GM12878 (cell line): ENCODE data around the gene CCNDBP1. TPM values are rescaled to one million over a fixed set of nuclear protein-coding genes. Genes with fewer than 3 reads are reported as not detected.

Source experiments
- ATAC-seq: fragments of 200-7000 bp; cut with Tn5 transposase; 3 replicates; pipeline ENCODE4 v1.9.1; 2020; ENCODE audit warnings: mild to moderate bottlenecking, moderate library complexity
- BruUV-seq: library from RNA; stranded (reverse); fragments of 400-500 nt; replicated peaks from 2 replicates; lab custom pipeline; 2021; lab: Mats Ljungman, UMichigan
- CTCF ChIA-PET: fragments of 300-600 bp; sonication (Branson Sonifier 250); formaldehyde crosslinking; extraction: SDS; loops from one replicate; lab custom pipeline; 2021; ENCODE audit warnings: inconsistent platforms; lab: Yijun Ruan, JAX
- POLR2A ChIA-PET: fragments of 350-600 bp; formaldehyde crosslinking; extraction: SDS; loops from one replicate; lab custom pipeline; 2021; ENCODE audit warnings: inconsistent platforms; lab: Charles Lee
- RAD21 ChIA-PET: fragments of 300-600 bp; sonication (Branson Sonifier 250); formaldehyde crosslinking; loops from one replicate; lab custom pipeline; 2023; ENCODE audit warnings: antibody characterized with exemption; ENCODE audit not compliant: unreplicated experiment; lab: Charles Lee
- SMC1A ChIA-PET: fragments of 300-600 bp; sonication (Branson Sonifier 250); formaldehyde crosslinking; loops from one replicate; lab custom pipeline; 2023; ENCODE audit not compliant: unreplicated experiment, uncharacterized antibody; lab: Charles Lee
- DNase-seq: peaks from one replicate; pipeline ENCODE4 v3.0.0-alpha.2; 2011; ENCODE audit warnings: low read depth, low spot score
- FAIRE-seq: peaks from 3 replicates; lab custom pipeline; 2011; peaks lifted over from hg19 to GRCh38; lab: Jason Lieb, UNC
- H2AFZ ChIP-seq: 2 replicates; pipeline ENCODE4 v1.6.0; 2011; ENCODE audit warnings: low read depth, low read length, control low read depth; ENCODE audit not compliant: control insufficient read depth
- H3K27ac ChIP-seq: 2 replicates; pipeline ENCODE4 v1.5.1; 2011; ENCODE audit warnings: control low read depth; ENCODE audit not compliant: control insufficient read depth, insufficient read depth
- H3K27me3 ChIP-seq, 2 experiments: replicated peaks in 1 of 2; 2 replicates each; pipeline versions ENCODE4 v1.6.0 to v1.6.1; 2011; ENCODE audit warnings: low read length in 1 of 2; ENCODE audit not compliant: control insufficient read depth in 2 of 2, insufficient read depth in 2 of 2
- H3K36me3 ChIP-seq, 2 experiments: 2 replicates each; pipeline ENCODE4 v1.5.1; 2011; ENCODE audit warnings: low read length in 1 of 2; ENCODE audit not compliant: control insufficient read depth in 2 of 2, insufficient read depth in 2 of 2
- H3K4me1 ChIP-seq: 2 replicates; pipeline ENCODE4 v1.6.1; 2011; ENCODE audit warnings: mild to moderate bottlenecking, low read length, moderate library complexity, mixed read lengths; ENCODE audit not compliant: control insufficient read depth, insufficient read depth
- H3K4me2 ChIP-seq: 2 replicates; pipeline ENCODE4 v1.6.0; 2011; ENCODE audit warnings: control low read depth; ENCODE audit not compliant: control insufficient read depth, insufficient read depth
- H3K4me3 ChIP-seq: fragments of 200-600 bp; sonication (generic); 2 replicates; pipeline ENCODE4 v1.5.1; 2016
- H3K79me2 ChIP-seq: 2 replicates; pipeline ENCODE4 v1.6.0; 2011; ENCODE audit warnings: low read length; ENCODE audit not compliant: control insufficient read depth, insufficient read depth
- H3K9ac ChIP-seq: 2 replicates; pipeline ENCODE4 v1.8.0; 2011; ENCODE audit warnings: low read length, control low read depth, mixed read lengths; ENCODE audit not compliant: control insufficient read depth, insufficient read depth
- H3K9me3 ChIP-seq: replicated peaks from 3 replicates; pipeline ENCODE4 v1.5.1; 2011; ENCODE audit warnings: mild to moderate bottlenecking, low read length; ENCODE audit not compliant: control insufficient read depth, insufficient read depth
- H4K20me1 ChIP-seq: 2 replicates; pipeline ENCODE4 v1.6.0; 2011; ENCODE audit not compliant: control insufficient read depth, insufficient read depth
- ATF7 ChIP-seq: fragments of 450-650 bp; IDR thresholded peaks from 2 replicates; pipeline ENCODE4 v1.6.1; 2016; ENCODE audit warnings: low read depth, mild to moderate bottlenecking
- CHD1 ChIP-seq: IDR thresholded peaks from 2 replicates; pipeline ENCODE4 v1.6.1; 2012; ENCODE audit warnings: low read depth, low read length, improper control_type of control experiment
- CHD4 ChIP-seq: fragments of 200-600 bp; sonication (generic); IDR thresholded peaks from 2 replicates; pipeline ENCODE4 v1.6.1; 2016; ENCODE audit warnings: mild to moderate bottlenecking
- EP300 ChIP-seq, 2 experiments: fragments of 150-350 bp in 1 of 2; IDR thresholded peaks; 2 replicates each; pipeline ENCODE4 v1.6.1; 2011 to 2012; ENCODE audit warnings: low read depth in 2 of 2, low read length in 2 of 2, borderline replicate concordance in 1 of 2, improper control_type of control experiment in 1 of 2, inconsistent platforms in 1 of 2; ENCODE audit not compliant: control insufficient read depth in 1 of 2
- ESRRA ChIP-seq: IDR thresholded peaks from 2 replicates; pipeline ENCODE4 v1.6.1; 2012; ENCODE audit warnings: mild to moderate bottlenecking, low read length, improper control_type of control experiment
- FOXM1 ChIP-seq: IDR thresholded peaks from 2 replicates; pipeline ENCODE4 v1.6.1; 2012; ENCODE audit warnings: low read depth, mild to moderate bottlenecking, inconsistent platforms, low read length, moderate library complexity
- GABPA ChIP-seq: IDR thresholded peaks from 2 replicates; pipeline ENCODE4 v1.6.1; 2014; ENCODE audit warnings: antibody characterized with exemption, low read depth, mild to moderate bottlenecking, inconsistent platforms
- HDAC6 ChIP-seq: fragments of 200-600 bp; sonication (generic); IDR thresholded peaks from one replicate; pipeline ENCODE4 v1.8.0; 2017; ENCODE audit warnings: antibody characterized with exemption; ENCODE audit not compliant: unreplicated experiment
- KDM1A ChIP-seq: fragments of 200-600 bp; sonication (generic); IDR thresholded peaks from 2 replicates; pipeline ENCODE4 v1.6.1; 2016; ENCODE audit warnings: borderline replicate concordance
- MEF2B ChIP-seq: fragments of 450-650 bp; IDR thresholded peaks from 2 replicates; pipeline ENCODE4 v1.6.1; 2018; ENCODE audit warnings: mild to moderate bottlenecking, moderate library complexity; ENCODE audit not compliant: partially characterized antibody, poor library complexity, severe bottlenecking
- NFIC ChIP-seq: IDR thresholded peaks from 2 replicates; pipeline ENCODE4 v1.6.1; 2012; ENCODE audit warnings: low read depth, mild to moderate bottlenecking, inconsistent platforms, low read length, moderate library complexity
- SMARCA5 ChIP-seq: fragments of 450-650 bp; IDR thresholded peaks from 2 replicates; pipeline ENCODE4 v1.6.1; 2017; ENCODE audit warnings: mild to moderate bottlenecking
- WGBS: methylation state at CpG from one replicate; pipeline ENCODE4 v1.1.6; 2016; ENCODE audit warnings: low lambda C conversion rate; ENCODE audit not compliant: insufficient replicate concordance, insufficient coverage; ENCODE audit errors: missing lambda C conversion rate; 5-methylcytosine and 5-hydroxymethylcytosine counted together
- in situ Hi-C: fragments of 300-500 bp; cut with MboI; formaldehyde crosslinking; loops from 9 replicates; pipeline ENCODE4 v1.14.3; 2018; ENCODE audit warnings: mixed read lengths
- intact Hi-C: fragments of 100-400 bp; cut with micrococcal nuclease; formaldehyde crosslinking; loops from one replicate; pipeline ENCODE4 v1.14.2; 2022; ENCODE audit not compliant: unreplicated experiment
- polyA plus RNA-seq, 11 experiments: library from polyadenylated mRNA; depleted of rRNA in 4 of 11; unstranded in 6 of 11; stranded (reverse) in 5 of 11; fragments of >200 nt; fragmentation: Nextera tagmentation in 4 of 11; fragmentation: Illumina TruSeq in 1 of 11; extraction: Ambion mirVana in 4 of 11; extraction: Trizol in 1 of 11; gene quantifications; 1 replicate in 1 of 11; 2 replicates in 10 of 11; pipeline versions ENCODE4 v1.2.1 to v1.2.3, GENCODE V29; 2011 to 2016; ENCODE audit warnings: inconsistent platforms in 2 of 11, missing spikeins in 2 of 11, low read depth in 1 of 11
- total RNA-seq, 4 experiments: library from RNA; depleted of rRNA in 3 of 4; stranded (reverse); fragments of >200 nt in 3 of 4; fragmentation: Illumina TruSeq in 1 of 4; extraction: Trizol in 1 of 4; gene quantifications; 2 replicates each; pipeline versions ENCODE4 v1.2.1 to v1.2.3, GENCODE V29; 2013 to 2021
- TF ChIP-seq, protein P1 (sequence below): fragments of 450-650 bp; formaldehyde crosslinking; IDR thresholded peaks from 2 replicates; pipeline ENCODE4 v1.4.0; 2020; ENCODE audit warnings: mild to moderate bottlenecking, moderate library complexity
- TF ChIP-seq, protein P2 (sequence below): fragments of 450-650 bp; IDR thresholded peaks from 2 replicates; pipeline ENCODE4 v1.6.1; 2017; ENCODE audit warnings: mild to moderate bottlenecking, low read depth, inconsistent platforms; ENCODE audit not compliant: poor library complexity, severe bottlenecking

CCNDBP1 gene
- total and polyA plus RNA-seq, 10 of the 15 experiments (the other 5 are each of a cell fraction or from before 2014, with no cell fraction given), result 30.1 to 86.7 (median 42.2) TPM

DNA sequence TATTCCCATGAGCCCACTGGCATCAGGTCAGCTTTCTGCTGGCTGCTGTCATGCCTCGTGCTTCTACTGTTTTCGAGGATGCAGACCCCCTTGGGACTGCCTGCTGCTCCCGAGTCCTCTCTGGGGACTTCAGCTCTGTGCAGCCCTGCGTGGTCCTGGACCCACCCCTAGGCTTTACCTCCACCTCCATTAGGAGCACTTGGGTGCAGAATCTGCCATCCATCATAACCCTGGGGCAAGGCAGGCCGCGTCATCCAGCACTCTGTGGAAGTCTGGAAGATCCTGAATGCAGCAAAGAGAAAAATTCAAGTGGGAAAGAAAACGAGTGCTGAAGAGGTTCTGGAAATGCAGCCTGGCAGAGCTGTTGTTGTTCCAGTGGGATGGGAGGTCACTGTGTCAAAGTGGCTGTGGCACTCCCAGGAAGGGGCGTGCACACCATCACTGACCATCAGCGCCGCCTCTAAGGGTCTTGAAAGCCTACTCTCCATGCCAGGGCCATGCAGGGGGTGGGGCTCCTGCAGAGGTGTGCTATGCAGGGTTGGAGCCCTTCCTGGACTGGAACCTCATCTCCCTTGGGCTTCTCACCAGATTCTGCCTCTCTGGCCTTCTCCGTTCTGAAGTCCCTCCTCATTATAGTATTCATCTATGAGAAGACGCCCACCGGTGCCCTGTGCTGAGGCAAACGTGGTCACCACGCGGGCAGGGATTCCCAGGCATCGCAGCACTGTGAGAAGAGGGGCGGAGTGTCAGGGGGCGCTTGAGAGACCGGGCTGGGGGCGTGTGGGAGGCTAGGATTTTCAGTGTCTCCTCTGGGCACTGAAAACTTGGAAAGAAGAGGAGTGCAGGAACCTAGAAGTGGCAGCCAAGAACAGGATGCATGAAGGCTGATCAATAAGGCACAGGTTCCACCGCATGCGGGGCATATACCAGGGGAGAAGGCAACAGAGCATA is 23.1 kb downstream of the CCNDBP1 start (continued):
- TF ChIP-seq HDAC6 (no peak), MEF2B (no peak)

DNA sequence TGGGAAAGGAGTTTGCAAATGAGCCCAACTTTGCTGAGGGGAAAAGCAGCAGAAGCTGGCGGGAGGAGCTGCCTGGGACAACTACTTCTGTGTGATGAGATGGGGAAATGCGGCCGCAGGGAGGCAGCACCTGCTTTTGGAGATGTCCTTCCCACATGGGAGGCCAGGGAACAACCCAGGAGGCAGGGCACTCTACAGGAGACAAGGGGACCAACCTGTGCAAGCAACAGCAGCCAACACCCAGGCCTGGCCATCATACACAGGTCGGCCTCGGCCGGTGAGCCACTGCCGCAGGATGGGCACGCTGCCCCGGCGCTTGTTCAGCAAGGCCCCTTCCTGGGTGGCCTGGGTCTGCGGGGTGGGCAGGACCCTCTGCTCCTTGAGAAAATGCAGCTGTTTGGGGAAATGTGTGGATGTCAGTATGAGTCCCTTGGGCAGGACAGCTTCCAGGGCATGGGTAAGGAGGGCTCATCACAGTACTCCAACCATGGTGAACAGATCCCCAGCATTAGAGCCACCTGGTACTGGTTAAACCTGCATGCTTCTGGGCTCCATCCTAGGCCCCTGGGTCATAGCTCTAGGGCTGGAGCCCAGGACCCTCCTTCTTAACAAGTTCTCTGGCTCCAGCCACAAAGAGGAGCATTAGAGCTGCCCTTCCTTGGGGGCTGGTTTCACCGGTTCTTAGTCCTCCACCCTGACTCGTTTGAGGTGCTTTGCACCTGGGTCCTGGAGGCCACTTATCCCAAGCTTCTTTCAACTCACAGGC is 24.0 kb downstream of the CCNDBP1 start:
- 75% methylated on average over 13 of the region's 13 CpGs for WGBS
- FAIRE-seq (no peak), DNase-seq (no peak), ATAC-seq (no peak)
- H3K9ac ChIP-seq, result no peak overlapping the region
- intact Hi-C loops (no loop called here), in situ Hi-C loops (no loop called here)
- H3K9me3 ChIP-seq, result no peaks in the 10 kb centered on the region
- no peaks in the 10 kb centered on the region for H3K36me3 ChIP-seq
- peaks cover 0 to 3% of the 10 kb centered on the region in 2 experiments; a peak in 2 of 4 replicates for H3K27me3 ChIP-seq
- no TSS peak for BruUV-seq
- ChIA-PET CTCF (no interaction called here), POLR2A (interaction anchor here (1.0 kb wide), 1 partner anchor 15 kb away, joined by 3 read pairs; no protein-coding TSS in a partner anchor), SMC1A (interaction anchor here (0.6 to 3.9 kb wide), 2 partner anchors 16 to 19 kb away, joined by 3 to 12 read pairs; no protein-coding TSS in a partner anchor), RAD21 (interaction anchor here (1.1 kb wide), 1 partner anchor 16 kb away, joined by 3 read pairs; no protein-coding TSS in a partner anchor)
- H2AFZ ChIP-seq, result no peak overlapping the region
- H3K4me1 ChIP-seq, result no peaks in the 10 kb centered on the region
- H3K4me3 ChIP-seq, result no peak overlapping the region
- H4K20me1 ChIP-seq, result no peaks in the 10 kb centered on the region
- no peaks in the 10 kb centered on the region for H3K79me2 ChIP-seq
- no peak overlapping the region for H3K4me2 ChIP-seq
- H3K27ac ChIP-seq, result no peak overlapping the region
- no peak for TF ChIP-seq HDAC6
- no peak for TF ChIP-seq GABPA
- TF ChIP-seq ATF7, result no peak
- TF ChIP-seq FOXM1, result no peak
- no peak for TF ChIP-seq ESRRA
- TF ChIP-seq KDM1A, result no peak
- TF ChIP-seq, protein P1, sequence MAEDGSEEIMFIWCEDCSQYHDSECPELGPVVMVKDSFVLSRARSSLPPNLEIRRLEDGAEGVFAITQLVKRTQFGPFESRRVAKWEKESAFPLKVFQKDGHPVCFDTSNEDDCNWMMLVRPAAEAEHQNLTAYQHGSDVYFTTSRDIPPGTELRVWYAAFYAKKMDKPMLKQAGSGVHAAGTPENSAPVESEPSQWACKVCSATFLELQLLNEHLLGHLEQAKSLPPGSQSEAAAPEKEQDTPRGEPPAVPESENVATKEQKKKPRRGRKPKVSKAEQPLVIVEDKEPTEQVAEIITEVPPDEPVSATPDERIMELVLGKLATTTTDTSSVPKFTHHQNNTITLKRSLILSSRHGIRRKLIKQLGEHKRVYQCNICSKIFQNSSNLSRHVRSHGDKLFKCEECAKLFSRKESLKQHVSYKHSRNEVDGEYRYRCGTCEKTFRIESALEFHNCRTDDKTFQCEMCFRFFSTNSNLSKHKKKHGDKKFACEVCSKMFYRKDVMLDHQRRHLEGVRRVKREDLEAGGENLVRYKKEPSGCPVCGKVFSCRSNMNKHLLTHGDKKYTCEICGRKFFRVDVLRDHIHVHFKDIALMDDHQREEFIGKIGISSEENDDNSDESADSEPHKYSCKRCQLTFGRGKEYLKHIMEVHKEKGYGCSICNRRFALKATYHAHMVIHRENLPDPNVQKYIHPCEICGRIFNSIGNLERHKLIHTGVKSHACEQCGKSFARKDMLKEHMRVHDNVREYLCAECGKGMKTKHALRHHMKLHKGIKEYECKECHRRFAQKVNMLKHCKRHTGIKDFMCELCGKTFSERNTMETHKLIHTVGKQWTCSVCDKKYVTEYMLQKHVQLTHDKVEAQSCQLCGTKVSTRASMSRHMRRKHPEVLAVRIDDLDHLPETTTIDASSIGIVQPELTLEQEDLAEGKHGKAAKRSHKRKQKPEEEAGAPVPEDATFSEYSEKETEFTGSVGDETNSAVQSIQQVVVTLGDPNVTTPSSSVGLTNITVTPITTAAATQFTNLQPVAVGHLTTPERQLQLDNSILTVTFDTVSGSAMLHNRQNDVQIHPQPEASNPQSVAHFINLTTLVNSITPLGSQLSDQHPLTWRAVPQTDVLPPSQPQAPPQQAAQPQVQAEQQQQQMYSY, result no peak
- TF ChIP-seq SMARCA5, result no peak
- no peak for TF ChIP-seq NFIC
- TF ChIP-seq CHD4, result no peak
- no peak for TF ChIP-seq CHD1
- TF ChIP-seq EP300 (IDR thresholded peaks at IDR 0.05; ENCODE audit: borderline replicate concordance in 1 of 2, control insufficient read depth in 1 of 2, low read depth in 2 of 2, low read length in 2 of 2), result no peak
- TF ChIP-seq, protein P2, sequence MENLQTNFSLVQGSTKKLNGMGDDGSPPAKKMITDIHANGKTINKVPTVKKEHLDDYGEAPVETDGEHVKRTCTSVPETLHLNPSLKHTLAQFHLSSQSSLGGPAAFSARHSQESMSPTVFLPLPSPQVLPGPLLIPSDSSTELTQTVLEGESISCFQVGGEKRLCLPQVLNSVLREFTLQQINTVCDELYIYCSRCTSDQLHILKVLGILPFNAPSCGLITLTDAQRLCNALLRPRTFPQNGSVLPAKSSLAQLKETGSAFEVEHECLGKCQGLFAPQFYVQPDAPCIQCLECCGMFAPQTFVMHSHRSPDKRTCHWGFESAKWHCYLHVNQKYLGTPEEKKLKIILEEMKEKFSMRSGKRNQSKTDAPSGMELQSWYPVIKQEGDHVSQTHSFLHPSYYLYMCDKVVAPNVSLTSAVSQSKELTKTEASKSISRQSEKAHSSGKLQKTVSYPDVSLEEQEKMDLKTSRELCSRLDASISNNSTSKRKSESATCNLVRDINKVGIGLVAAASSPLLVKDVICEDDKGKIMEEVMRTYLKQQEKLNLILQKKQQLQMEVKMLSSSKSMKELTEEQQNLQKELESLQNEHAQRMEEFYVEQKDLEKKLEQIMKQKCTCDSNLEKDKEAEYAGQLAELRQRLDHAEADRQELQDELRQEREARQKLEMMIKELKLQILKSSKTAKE, result no peak
